Smooth muscle cell (in vitro differentiated cells): ENCODE data around the gene PRDM16. TPM values are rescaled to one million over a fixed set of nuclear protein-coding genes. Genes with fewer than 3 reads are reported as not detected.
A peak's percentile ranks its signal among the peaks of the same experiment; 100 is the strongest.

Experiments
- DNase-seq: peaks from one replicate; lab custom pipeline; 2025; ENCODE audit not compliant: unreplicated experiment; lab: John Stamatoyannopoulos, UW
- H2AFZ ChIP-seq: fragments of 200-600 bp; sonication (generic); 2 replicates; pipeline ENCODE4 v1.6.0; 2016; ENCODE audit warnings: antibody characterized with exemption, low read depth, mild to moderate bottlenecking
- H3F3A ChIP-seq: fragments of 200-600 bp; sonication (generic); 2 replicates; pipeline ENCODE4 v1.6.0; 2017; ENCODE audit warnings: antibody characterized with exemption, low read depth
- H3K27ac ChIP-seq: fragments of 200-600 bp; sonication (generic); 2 replicates; pipeline ENCODE4 v1.5.1; 2016; ENCODE audit warnings: low read depth, mild to moderate bottlenecking
- H3K27me3 ChIP-seq: fragments of 200-600 bp; sonication (generic); 2 replicates; pipeline ENCODE4 v1.6.1; 2016; ENCODE audit warnings: low read depth, mild to moderate bottlenecking
- H3K36me3 ChIP-seq: fragments of 200-600 bp; sonication (generic); 2 replicates; pipeline ENCODE4 v1.5.1; 2016; ENCODE audit warnings: low read depth
- H3K4me1 ChIP-seq: fragments of 200-600 bp; sonication (generic); 2 replicates; pipeline ENCODE4 v1.5.1; 2016; ENCODE audit warnings: low read depth
- H3K4me2 ChIP-seq: fragments of 200-600 bp; sonication (generic); 2 replicates; pipeline ENCODE4 v1.6.0; 2016; ENCODE audit warnings: mild to moderate bottlenecking
- H3K4me3 ChIP-seq: fragments of 200-600 bp; sonication (generic); 2 replicates; pipeline ENCODE4 v1.5.1; 2016; ENCODE audit warnings: mild to moderate bottlenecking
- H3K79me2 ChIP-seq: fragments of 200-600 bp; sonication (generic); 2 replicates; pipeline ENCODE4 v1.6.0; 2016; ENCODE audit warnings: low read depth, mild to moderate bottlenecking
- H3K9ac ChIP-seq: fragments of 200-600 bp; sonication (generic); 2 replicates; pipeline ENCODE4 v1.6.0; 2016; ENCODE audit warnings: low read depth
- H3K9me3 ChIP-seq: fragments of 200-600 bp; sonication (generic); replicated peaks from 2 replicates; pipeline ENCODE4 v1.5.1; 2016; ENCODE audit warnings: low read depth
- H4K20me1 ChIP-seq: fragments of 200-600 bp; sonication (generic); 2 replicates; pipeline ENCODE4 v1.6.0; 2016; ENCODE audit warnings: low read depth
- CTCF ChIP-seq: fragments of 200-600 bp; sonication (generic); IDR thresholded peaks from 2 replicates; pipeline ENCODE4 v1.5.1; 2017; ENCODE audit warnings: borderline replicate concordance, mild to moderate bottlenecking, antibody characterized with exemption; ENCODE audit not compliant: insufficient read depth, poor library complexity, severe bottlenecking
- WGBS: methylation state at CpG from one replicate; pipeline ENCODE4 v1.1.7; 2016; ENCODE audit warnings: low lambda C conversion rate; 5-methylcytosine and 5-hydroxymethylcytosine counted together
- polyA plus RNA-seq: library from polyadenylated mRNA; unstranded; fragments of >200 nt; fragmentation: Nextera tagmentation; extraction: Ambion mirVana; gene quantifications from 2 replicates; pipeline ENCODE4 v1.2.1, GENCODE V29; 2016
- total RNA-seq: library from RNA; depleted of rRNA; stranded (reverse); fragments of >200 nt; gene quantifications from 2 replicates; pipeline ENCODE4 v1.2.3, GENCODE V29; 2014

Gene PRDM16
- total and polyA plus RNA-seq, 2 experiments from 2014 or later: 0.72 to 1.3 TPM

GRCh38 chr1:3314491-3315381 lies 245.7 kb downstream of the PRDM16 start:
- WGBS: 30% methylated on average over 17 of the region's 22 CpGs
- H3K9ac ChIP-seq: peak overlapping the region; percentile 95
- DNase-seq: no peak

GRCh38 chr1:3315399-3316339 lies 246.7 kb downstream of the PRDM16 start:
- no peak for DNase-seq
- Histone ChIP-seq H3F3A (peaks cover 29% of the 10 kb centered on the region), H3K36me3 (no peaks in the 10 kb centered on the region), H3K9me3 (no peaks in the 10 kb centered on the region), H3K9ac (no peak overlapping the region), H4K20me1 (no peaks in the 10 kb centered on the region), H3K27me3 (no peaks in the 10 kb centered on the region), H3K4me2 (peak overlapping the region; percentile 25), H3K4me3 (no peak overlapping the region), H3K27ac (peak overlapping the region; percentile 99), H3K79me2 (no peaks in the 10 kb centered on the region), H3K4me1 (peaks cover 38% of the 10 kb centered on the region), H2AFZ (no peak overlapping the region)
- TF ChIP-seq CTCF: no peak
- 59% methylated on average over 21 of the region's 21 CpGs for WGBS

More at GRCh38 chr1:3314491-3315381, 245.7 kb downstream of the PRDM16 start:
- H3K4me1 ChIP-seq: peaks cover 38% of the 10 kb centered on the region
- no peaks in the 10 kb centered on the region for H3K36me3 ChIP-seq
- no peak for TF ChIP-seq CTCF
- H3K4me3 ChIP-seq: no peak overlapping the region
- H3K9me3 ChIP-seq: no peaks in the 10 kb centered on the region
- peak overlapping the region; percentile 77 for H3K4me2 ChIP-seq
- no peaks in the 10 kb centered on the region for H3K79me2 ChIP-seq
- peaks cover 29% of the 10 kb centered on the region for H3F3A ChIP-seq
- H3K27me3 ChIP-seq: no peaks in the 10 kb centered on the region
- H2AFZ ChIP-seq: peak overlapping the region; percentile 49
- peak overlapping the region; percentile 99 for H3K27ac ChIP-seq
- no peaks in the 10 kb centered on the region for H4K20me1 ChIP-seq

- Histone ChIP-seq H3K27me3 (no peaks in the 10 kb centered on the region), H3K9me3 (no peaks in the 10 kb centered on the region), H2AFZ (no peak overlapping the region), H3F3A (peaks cover 33% of the 10 kb centered on the region), H3K4me2 (no peak overlapping the region), H3K36me3 (no peaks in the 10 kb centered on the region), H3K27ac (no peak overlapping the region), H3K9ac (no peak overlapping the region), H3K79me2 (no peaks in the 10 kb centered on the region), H3K4me1 (peaks cover 38% of the 10 kb centered on the region), H4K20me1 (no peaks in the 10 kb centered on the region), H3K4me3 (no peak overlapping the region)
- no peak for DNase-seq
- 83% methylated on average over 8 of the region's 8 CpGs for WGBS
- TF ChIP-seq CTCF: no peak
Observed at GRCh38 chr1:3316340-3316943, 247.4 kb downstream of the PRDM16 start.
